OCI-LY3 (cell line): ENCODE data around the gene CHRNB4.

Experiments used
- CTCF ChIP-seq: fragments of 200-600, 300-600 bp; sonication (generic); IDR thresholded peaks from 2 replicates; pipeline ENCODE4 v1.5.1; 2014; ENCODE audit warnings: antibody characterized with exemption, low read length, low read depth
- EZH2phosphoT487 ChIP-seq: fragments of 200-600 bp; shearing (Covaris generic); IDR thresholded peaks from 2 replicates; pipeline ENCODE4 v1.6.1; 2018; ENCODE audit warnings: antibody characterized with exemption, mixed run types, low read depth

- TF ChIP-seq CTCF (no peak), EZH2phosphoT487 (no peak)
These were observed 21.0 kb upstream of the CHRNB4 start for GRCh38 chr15:78662028-78662427.
